Heart right ventricle (tissue), 16 donors: ENCODE data around the gene COLGALT1. TPM values are rescaled to one million over a fixed set of nuclear protein-coding genes. Genes with fewer than 3 reads are reported as not detected.

Experiments used
- ATAC-seq, 8 donors: fragments of 200-7000 bp; cut with Tn5 transposase; one replicate each; pipeline ENCODE4 v1.9.1; 2020; ENCODE audit warnings: mild to moderate bottlenecking in 8 of 8, moderate library complexity in 8 of 8, moderate number of reproducible peaks in 1 of 8
- DNase-seq, 2 donors: peaks; one replicate each; pipeline ENCODE4 v3.0.0-alpha.2; 2020
- H3K27ac ChIP-seq, 10 donors: fragments of 200-600 bp; sonication (generic) in 2 of 10; one replicate each; pipeline versions ENCODE4 v1.5.0 to v1.8.0; 2020 to 2022; ENCODE audit warnings: mild to moderate bottlenecking in 3 of 10
- H3K27me3 ChIP-seq, 7 donors: fragments of 200-600 bp; one replicate each; pipeline ENCODE4 v1.8.0; 2021 to 2022; ENCODE audit warnings: mild to moderate bottlenecking in 2 of 7
- H3K36me3 ChIP-seq, 9 donors: fragments of 200-600 bp; sonication (generic) in 1 of 9; one replicate each; pipeline versions ENCODE4 v1.5.0 to v1.8.0; 2020 to 2022; ENCODE audit warnings: mild to moderate bottlenecking in 2 of 9
- H3K4me1 ChIP-seq, 9 donors: fragments of 200-600 bp; sonication (generic) in 1 of 9; one replicate each; pipeline versions ENCODE4 v1.5.0 to v1.8.0; 2020 to 2022; ENCODE audit warnings: mild to moderate bottlenecking in 4 of 9
- H3K4me3 ChIP-seq, 10 donors: fragments of 200-600 bp; sonication (generic) in 2 of 10; one replicate each; pipeline versions ENCODE4 v1.5.0 to v1.8.0; 2020 to 2022; ENCODE audit warnings: mild to moderate bottlenecking in 7 of 10, moderate library complexity in 2 of 10
- H3K9me3 ChIP-seq, 11 donors: fragments of 200-600 bp in 10 of 11; sonication (generic) in 2 of 11; one replicate each; pipeline versions ENCODE4 v1.5.0 to v1.8.0; 2013 to 2022; ENCODE audit warnings: mild to moderate bottlenecking in 2 of 11, control low read depth in 1 of 11, moderate library complexity in 1 of 11
- CTCF ChIP-seq, 9 donors: fragments of 200-600 bp; sonication (generic) in 2 of 9; IDR thresholded peaks; one replicate each; pipeline versions ENCODE4 v1.5.0 to v1.8.0; 2021 to 2022; ENCODE audit warnings: antibody characterized with exemption in 9 of 9, mild to moderate bottlenecking in 5 of 9, moderate library complexity in 1 of 9
- WGBS, 2 donors: extraction: QIAGEN DNeasy Blood & Tissue Kit; methylation state at CpG; one replicate each; pipeline ENCODE4 v1.1.7; 2013; ENCODE audit warnings: inconsistent platforms in 1 of 2; 5-methylcytosine and 5-hydroxymethylcytosine counted together
- intact Hi-C, 10 donors: fragments of 100-400 bp; cut with DNase I; formaldehyde crosslinking; loops; one replicate each; pipeline versions ENCODE4 v1.11.1 to v1.14.2; 2022
- polyA plus RNA-seq, 2 donors: library from polyadenylated mRNA; stranded (reverse); fragments of 200-250 nt; gene quantifications; one replicate each; pipeline ENCODE4 v1.2.3, GENCODE V29; 2013
- total RNA-seq, 10 donors: library from RNA; stranded (reverse); fragmentation: NEBNext Ultra II Directional in 3 of 10; extraction: Animal tissue kit (Norgen Biotek cat#: 25700) in 3 of 10; gene quantifications; one replicate each; pipeline versions ENCODE4 v1.2.1 to v1.2.4, GENCODE V29; 2021 to 2023
- donor health status: Arrhythmogenic right ventricular cardiomyopathy.
- donor health status: ischemic (EF 13 %, LVEDD 7.1; RV severe dilation, severe dysfunction).
- donor health status: healthy with polysubstance abuse.
- donor health status: DM: no; HTN: yes; CAD: no.
- donor health status: DM: no; HTN: no; CAD: no.
- donor health status: ischemic (EF 25% LVEDD 6.9; RV normal size, moderate dysfunction).
- donor health status: ischemic (EF 25% LVEDD 5.7; RV mildly dilated, moderate dysfunction).
- donor health status: healthy.
- donor health status: DM: yes; HTN: yes; CAD: no.
- donor health status: Ischemic cardiomyopathy.
- donor health status: ischemic (EF 35%, LVEDD 5.7; RV mildly dilated, moderate dysfunction).
- donor health status: nonischemic (EF 11% LVEDD 7.7; RV severe dilation, severe dysfunction).
- donor health status: DM: yes; HTN: yes; CAD: no.
- donor health status: PGD.
- donor health status: ischemic (EF 29% LVEDD 5.4; RV normal size, mild dysfunction).
- donor health status: nonischemic (EF 23%, LVEDD 6.1; RV moderate dilation, normal function).

COLGALT1 gene
- total and polyA plus RNA-seq, 12 donors, result 19.7 to 73.8 (median 29.3) TPM

GRCh38 chr19:17579661-17580244 is 24.3 kb downstream of the COLGALT1 start:
- ATAC-seq, result peak; percentile 54 to 81 (median 68)
- WGBS, 2 donors, result 65 to 68% methylated on average over 16 of the region's 16 CpGs
- no peak overlapping the region for H3K27ac ChIP-seq
- H3K9me3 ChIP-seq, result no peaks in the 10 kb centered on the region
- H3K27me3 ChIP-seq, result no peaks in the 10 kb centered on the region
- H3K4me3 ChIP-seq, result no peak overlapping the region
- DNase-seq, result peak; percentile 35 to 55
- peaks cover 0 to 3% (median 0%) of the 10 kb centered on the region in 9 donors for H3K4me1 ChIP-seq
- no peak for TF ChIP-seq CTCF (IDR thresholded peaks at IDR 0.05)
- peaks cover 0 to 81% (median 34%) of the 10 kb centered on the region in 9 donors for H3K36me3 ChIP-seq
- intact Hi-C loops, result loop anchor here in 4 of 10 donors (10.0 kb wide), 3 partner anchors 45 to 195 kb away; no protein-coding TSS in a partner anchor

GRCh38 chr19:17580470-17581144 is 25.2 kb downstream of the COLGALT1 start:
- ATAC-seq (peak in 1 of 8 donors; percentile 9), DNase-seq (no peak)
- 91 to 93% methylated on average over 28 of the region's 28 CpGs for WGBS, 2 donors
- peaks cover 0 to 72% (median 34%) of the 10 kb centered on the region in 9 donors for H3K36me3 ChIP-seq
- peaks cover 0 to 3% (median 0%) of the 10 kb centered on the region in 9 donors for H3K4me1 ChIP-seq
- H3K9me3 ChIP-seq, result no peaks in the 10 kb centered on the region
- intact Hi-C loops, result loop anchor here in 1 of 10 donors (10.0 kb wide), 1 partner anchor 46 kb away; no protein-coding TSS in a partner anchor
- no peak overlapping the region for H3K4me3 ChIP-seq
- H3K27ac ChIP-seq, result no peak overlapping the region
- TF ChIP-seq CTCF (IDR thresholded peaks at IDR 0.05), result no peak
- H3K27me3 ChIP-seq, result peaks cover 0 to 5% (median 0%) of the 10 kb centered on the region in 7 donors

GRCh38 chr19:17581211-17581874 is 25.9 kb downstream of the COLGALT1 start:
- DNase-seq, result no peak
- 80 to 82% methylated on average over 19 of the region's 19 CpGs for WGBS, 2 donors
- Histone ChIP-seq H3K4me3 (no peak overlapping the region), H3K36me3 (peaks cover 0 to 65% (median 31%) of the 10 kb centered on the region in 9 donors), H3K4me1 (peaks cover 0 to 3% (median 0%) of the 10 kb centered on the region in 9 donors), H3K9me3 (no peaks in the 10 kb centered on the region), H3K27ac (no peak overlapping the region), H3K27me3 (peaks cover 0 to 5% (median 0%) of the 10 kb centered on the region in 7 donors)
- TF ChIP-seq CTCF (IDR thresholded peaks at IDR 0.05), result no peak
- no peak for ATAC-seq
- intact Hi-C loops, result loop anchor here in 1 of 10 donors (10.0 kb wide), 1 partner anchor 47 kb away; no protein-coding TSS in a partner anchor

- H3K4me3 ChIP-seq, result no peak overlapping the region
- no peaks in the 10 kb centered on the region for H3K9me3 ChIP-seq
- peaks cover 0 to 5% (median 0%) of the 10 kb centered on the region in 7 donors for H3K27me3 ChIP-seq
- no peak for TF ChIP-seq CTCF (IDR thresholded peaks at IDR 0.05)
- intact Hi-C loops, result loop anchor here in 1 of 10 donors (10.0 kb wide), 1 partner anchor 48 kb away; no protein-coding TSS in a partner anchor
- H3K4me1 ChIP-seq, result peaks cover 0 to 3% (median 0%) of the 10 kb centered on the region in 9 donors
- ATAC-seq (no peak), DNase-seq (no peak)
- 82 to 85% methylated on average over 8 of the region's 8 CpGs for WGBS, 2 donors
- no peak overlapping the region for H3K27ac ChIP-seq
- peaks cover 0 to 56% (median 23%) of the 10 kb centered on the region in 9 donors for H3K36me3 ChIP-seq
Observed at GRCh38 chr19:17582613-17583012, 27.2 kb downstream of the COLGALT1 start.
